Measurements from ENCODE around the gene HSPA6.
"Not testable (repeated sequence)": the region's sequence is repeated elsewhere in the genome, so short reads cannot be mapped to it uniquely, and the experiment has no call there.

Gene HSPA6

DNA sequence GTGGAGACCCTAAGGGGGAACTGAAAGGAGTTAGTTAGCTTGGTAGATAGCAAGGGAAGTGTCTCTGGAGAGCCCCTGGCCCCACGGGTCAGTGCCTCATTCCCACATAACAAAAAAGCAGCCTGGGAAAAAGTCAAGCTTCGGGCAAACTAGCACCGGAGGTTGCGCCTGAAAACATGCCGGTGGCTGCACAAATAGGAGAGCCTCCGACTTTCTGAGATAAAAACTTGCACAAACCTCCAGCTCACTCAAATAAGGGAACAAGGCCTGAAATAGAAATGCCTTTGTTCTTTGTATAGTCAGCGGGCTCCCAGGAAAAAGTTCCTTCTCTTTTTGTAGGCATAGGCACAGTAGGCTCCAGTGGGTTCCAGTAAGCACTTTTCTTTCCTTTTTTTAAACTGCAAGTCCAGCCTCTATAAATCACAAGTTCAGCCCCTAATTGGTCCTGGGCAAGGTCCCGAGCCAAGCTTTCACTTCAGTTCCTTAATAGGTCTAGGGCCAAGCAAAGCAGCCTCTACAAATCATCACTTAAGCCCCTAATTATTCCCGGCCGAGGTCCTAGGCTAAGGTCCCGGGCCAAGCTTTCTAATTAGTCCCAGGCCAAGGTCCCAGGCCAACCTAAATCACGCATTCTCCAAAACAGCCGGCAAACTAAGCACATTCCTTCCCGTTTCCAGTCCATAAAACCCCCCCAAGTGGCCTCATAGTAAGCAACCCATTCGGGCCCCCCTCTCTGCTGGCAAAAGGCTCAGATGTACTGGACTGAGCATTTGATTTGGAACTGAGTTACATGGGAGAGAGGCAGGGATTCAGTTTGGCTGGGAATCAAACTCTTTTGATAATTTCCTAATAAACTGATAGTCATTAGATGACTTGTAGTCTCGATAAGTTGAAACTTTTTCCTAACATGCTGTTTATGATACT is 8.6 kb downstream of the HSPA6 start:
- H3K36me3 ChIP-seq (replicated peaks); H3K9me3 ChIP-seq; H3K4me3 ChIP-seq; H3K27me3 ChIP-seq (ENCODE audit: low read depth); in situ Hi-C loops (cut with MboI; ENCODE audit: low sequenced_read_pairs): not testable (repeated sequence)
- DNase-seq (ENCODE audit: low spot score in 2 of 2) = peak in 1 of 2 experiments; percentile 19
- peaks cover 14% of the 10 kb centered on the region for H3K4me1 ChIP-seq

DNA sequence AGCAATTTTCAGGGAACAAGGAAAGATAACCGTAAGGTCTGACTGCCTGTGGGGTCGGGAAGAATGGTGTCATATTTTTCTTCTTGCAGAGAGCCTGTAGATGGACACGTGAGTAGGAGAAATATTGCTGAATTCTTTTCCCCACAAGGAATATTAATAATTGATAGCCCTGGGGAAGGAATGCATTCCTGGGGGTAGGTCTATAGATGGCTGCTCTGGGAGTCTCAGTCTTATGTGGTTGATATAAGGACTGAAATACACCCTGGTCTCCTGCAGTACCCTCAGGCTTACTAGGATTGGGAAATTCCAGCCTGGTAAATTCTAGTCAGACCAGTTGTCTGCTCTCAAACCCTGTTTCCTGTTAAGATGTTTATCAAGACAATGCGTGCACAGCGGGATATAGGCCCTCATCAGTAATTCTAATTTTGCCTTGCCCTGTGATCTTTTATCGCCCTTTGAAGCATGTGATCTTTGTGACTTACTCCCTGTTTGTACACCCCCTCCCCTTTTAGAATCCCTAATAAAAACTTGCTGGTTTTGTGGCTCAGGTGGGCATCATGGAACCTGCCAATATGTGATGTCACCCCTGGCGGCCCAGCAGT is 12.8 kb downstream of the HSPA6 start:
- H3K4me1 ChIP-seq; H3K36me3 ChIP-seq (replicated peaks); H3K9me3 ChIP-seq; in situ Hi-C loops (cut with MboI; ENCODE audit: low sequenced_read_pairs); H3K4me3 ChIP-seq; DNase-seq (ENCODE audit: low spot score in 2 of 2); H3K27me3 ChIP-seq (ENCODE audit: low read depth): not testable (repeated sequence)

DNA sequence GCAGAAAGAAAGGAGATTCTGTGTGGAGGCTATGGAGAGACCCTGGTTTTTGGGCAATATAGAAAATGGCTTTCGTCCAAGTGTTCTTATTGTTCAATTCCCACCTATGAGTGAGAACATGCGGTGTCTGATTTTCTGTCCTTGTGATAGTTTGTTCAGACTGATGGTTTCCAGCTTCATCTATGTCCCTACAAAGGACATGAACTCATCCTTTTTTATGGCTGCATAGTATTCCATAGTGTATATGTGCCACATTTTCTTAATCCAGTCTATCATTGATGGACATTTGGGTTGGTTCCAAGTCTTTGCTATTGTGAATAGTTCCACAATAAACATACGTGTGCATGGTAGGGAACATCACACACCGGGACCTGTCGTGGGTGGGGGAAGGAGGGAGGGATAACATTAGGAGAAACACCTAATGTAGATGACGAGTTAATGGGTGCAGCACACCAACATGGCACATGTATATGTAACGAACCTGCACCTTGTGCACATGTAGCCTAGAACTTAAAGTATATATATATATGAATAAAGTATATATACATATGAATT is 14.7 kb downstream of the HSPA6 start:
- H3K4me1 ChIP-seq; H3K9me3 ChIP-seq; DNase-seq (ENCODE audit: low spot score in 2 of 2); H3K27me3 ChIP-seq (ENCODE audit: low read depth); in situ Hi-C loops (cut with MboI; ENCODE audit: low sequenced_read_pairs); H3K36me3 ChIP-seq (replicated peaks): not testable (repeated sequence)
- peak overlapping the region; percentile 51 for H3K4me3 ChIP-seq

DNA sequence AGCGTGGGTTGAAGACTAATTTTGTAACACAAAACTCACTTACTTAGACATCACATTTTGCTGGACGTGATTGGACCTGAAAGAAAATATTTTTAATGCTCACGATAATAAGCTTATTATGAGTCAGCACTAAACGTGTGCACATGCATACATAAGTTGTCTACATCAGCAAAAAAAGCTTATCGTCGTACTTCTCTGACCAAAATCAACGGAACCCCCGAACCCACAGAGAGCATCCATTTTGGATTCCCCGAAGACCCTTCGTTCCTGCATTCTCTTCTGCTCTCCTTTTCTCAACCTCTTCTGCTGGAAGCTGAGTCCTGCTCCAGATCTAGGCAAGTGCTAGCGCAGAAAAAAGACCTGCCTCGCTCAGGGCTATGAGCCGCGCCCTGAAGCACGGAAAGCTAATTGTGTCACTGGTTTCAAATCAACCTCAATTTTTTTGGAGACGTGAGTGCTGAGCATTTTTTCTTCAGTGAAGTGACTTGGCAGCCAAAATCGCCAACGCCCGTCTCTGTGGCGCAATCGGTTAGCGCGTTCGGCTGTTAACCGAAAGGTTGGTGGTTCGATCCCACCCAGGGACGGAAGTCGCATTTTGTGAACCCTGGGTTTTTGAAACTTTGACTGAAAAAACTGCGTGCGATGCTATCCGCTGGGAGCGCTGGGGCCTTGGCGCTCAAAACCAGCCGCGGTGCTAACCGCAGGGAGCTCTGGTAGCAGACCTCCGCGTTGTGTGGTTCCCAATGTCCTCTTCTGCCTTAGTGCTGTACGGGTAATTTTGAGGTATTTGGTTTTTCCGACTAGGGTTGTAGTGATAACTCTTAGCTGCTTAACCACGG is 15.6 kb downstream of the HSPA6 start:
- H3K27me3 ChIP-seq (ENCODE audit: low read depth); in situ Hi-C loops (cut with MboI; ENCODE audit: low sequenced_read_pairs); H3K9me3 ChIP-seq; H3K4me1 ChIP-seq; H3K36me3 ChIP-seq (replicated peaks): not testable (repeated sequence)
- H3K4me3 ChIP-seq = peak overlapping the region; percentile 51
- peak; percentile 84 to 92 for DNase-seq (ENCODE audit: low spot score in 2 of 2)

DNA sequence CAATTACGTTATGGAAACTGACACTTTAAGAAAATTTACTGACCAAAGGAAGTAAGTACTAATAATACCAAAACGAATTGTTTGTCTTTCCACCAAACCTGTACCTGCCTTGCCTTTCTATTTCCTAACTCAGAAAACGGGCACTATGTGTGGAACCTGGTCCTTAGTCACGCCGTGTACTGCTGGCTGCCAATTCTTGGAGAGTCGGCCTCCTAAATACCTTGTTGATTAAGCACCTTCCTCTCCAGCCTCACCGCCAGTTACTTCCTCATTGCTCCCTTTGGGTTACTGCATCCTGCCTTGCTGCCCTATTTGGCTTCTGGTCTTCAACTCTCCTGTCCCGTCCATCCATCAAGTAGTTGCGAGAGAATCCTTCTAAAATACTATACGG is 16.2 kb downstream of the HSPA6 start:
- DNase-seq (ENCODE audit: low spot score in 2 of 2); H3K36me3 ChIP-seq (replicated peaks); H3K4me1 ChIP-seq; H3K9me3 ChIP-seq; in situ Hi-C loops (cut with MboI; ENCODE audit: low sequenced_read_pairs); H3K27me3 ChIP-seq (ENCODE audit: low read depth); H3K4me3 ChIP-seq: not testable (repeated sequence)

DNA sequence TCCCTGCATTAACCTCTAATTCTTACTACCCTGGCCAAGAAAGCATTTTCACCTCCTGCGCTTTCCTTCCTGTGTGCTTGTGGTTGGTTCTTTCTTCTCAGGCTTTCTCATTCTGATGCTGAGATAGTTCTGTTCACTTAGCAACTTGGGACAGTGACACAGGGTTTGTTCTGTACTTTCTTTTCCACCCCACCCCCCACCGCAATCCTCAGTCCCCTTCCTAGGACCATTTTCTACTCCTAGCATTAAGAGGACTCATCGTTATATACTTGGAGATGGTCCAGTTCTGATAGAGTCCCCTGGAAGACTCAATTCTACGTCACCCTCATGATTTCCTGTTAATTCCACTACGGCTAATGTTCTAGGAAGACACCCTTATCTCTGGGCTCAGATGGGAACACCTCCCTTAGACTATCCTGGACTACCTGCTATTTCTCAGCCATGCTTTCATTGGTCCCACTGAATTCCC is 17.8 kb downstream of the HSPA6 start:
- H3K4me3 ChIP-seq; H3K9me3 ChIP-seq; DNase-seq (ENCODE audit: low spot score in 2 of 2); H3K36me3 ChIP-seq (replicated peaks); in situ Hi-C loops (cut with MboI; ENCODE audit: low sequenced_read_pairs); H3K4me1 ChIP-seq; H3K27me3 ChIP-seq (ENCODE audit: low read depth): not testable (repeated sequence)

DNA sequence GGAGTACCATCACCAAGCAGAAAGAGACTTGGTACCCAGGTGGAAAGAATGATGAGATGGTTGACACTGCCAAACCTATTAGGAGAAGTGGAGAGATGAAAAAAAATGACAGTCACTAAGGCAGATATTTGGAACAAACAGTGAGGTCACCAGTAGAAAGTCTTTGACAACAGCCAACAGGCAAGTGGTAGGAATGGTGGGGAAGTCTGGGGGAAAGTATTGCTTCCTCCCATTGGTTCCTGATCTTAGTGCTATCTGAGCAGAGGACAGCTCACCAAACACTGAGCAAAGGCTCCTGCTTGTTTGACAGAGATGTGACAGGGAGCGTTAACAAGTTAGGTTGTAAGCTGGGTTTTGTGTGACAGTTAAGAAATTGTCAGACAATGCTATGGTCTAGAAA is 18.8 kb downstream of the HSPA6 start:
- in situ Hi-C loops (cut with MboI; ENCODE audit: low sequenced_read_pairs); DNase-seq (ENCODE audit: low spot score in 2 of 2); H3K4me3 ChIP-seq; H3K27me3 ChIP-seq (ENCODE audit: low read depth); H3K9me3 ChIP-seq; H3K4me1 ChIP-seq; H3K36me3 ChIP-seq (replicated peaks): not testable (repeated sequence)

DNA sequence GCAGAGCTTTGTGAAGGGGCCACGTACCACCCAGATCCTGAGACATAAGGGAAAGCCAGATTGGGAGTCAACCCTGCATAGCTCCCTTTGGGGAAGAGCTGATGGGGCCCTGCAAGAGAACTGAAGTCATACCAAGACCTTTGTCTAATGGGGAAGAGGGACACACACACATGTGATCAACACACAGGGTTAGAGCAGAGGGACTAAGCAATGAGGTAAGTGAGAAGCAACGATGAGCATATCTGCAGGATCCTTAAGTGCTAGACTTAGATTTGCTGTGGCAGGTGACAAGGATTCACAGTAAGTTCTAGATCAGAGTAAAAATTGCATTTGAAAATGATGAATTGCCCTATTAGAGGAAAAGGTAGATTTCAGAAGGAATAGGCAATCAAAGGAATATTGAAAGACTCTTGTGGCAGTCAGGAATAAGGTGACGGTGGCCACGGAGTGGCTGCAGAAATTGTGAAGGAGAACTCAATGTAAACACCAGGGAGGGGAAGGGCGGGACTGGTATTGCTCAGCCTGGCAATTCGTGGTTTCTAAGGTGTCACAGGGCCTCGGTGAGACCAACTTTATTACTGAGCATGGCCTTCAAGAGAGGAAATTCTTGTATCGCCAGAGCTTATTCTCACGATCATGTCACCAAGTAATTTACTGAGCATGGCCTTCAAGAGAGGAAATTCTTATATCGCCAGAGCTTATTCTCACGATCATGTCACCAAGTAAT is 20.8 kb downstream of the HSPA6 start:
- H3K36me3 ChIP-seq (replicated peaks); DNase-seq (ENCODE audit: low spot score in 2 of 2); H3K9me3 ChIP-seq; H3K4me1 ChIP-seq; in situ Hi-C loops (cut with MboI; ENCODE audit: low sequenced_read_pairs); H3K4me3 ChIP-seq; H3K27me3 ChIP-seq (ENCODE audit: low read depth): not testable (repeated sequence)

DNA sequence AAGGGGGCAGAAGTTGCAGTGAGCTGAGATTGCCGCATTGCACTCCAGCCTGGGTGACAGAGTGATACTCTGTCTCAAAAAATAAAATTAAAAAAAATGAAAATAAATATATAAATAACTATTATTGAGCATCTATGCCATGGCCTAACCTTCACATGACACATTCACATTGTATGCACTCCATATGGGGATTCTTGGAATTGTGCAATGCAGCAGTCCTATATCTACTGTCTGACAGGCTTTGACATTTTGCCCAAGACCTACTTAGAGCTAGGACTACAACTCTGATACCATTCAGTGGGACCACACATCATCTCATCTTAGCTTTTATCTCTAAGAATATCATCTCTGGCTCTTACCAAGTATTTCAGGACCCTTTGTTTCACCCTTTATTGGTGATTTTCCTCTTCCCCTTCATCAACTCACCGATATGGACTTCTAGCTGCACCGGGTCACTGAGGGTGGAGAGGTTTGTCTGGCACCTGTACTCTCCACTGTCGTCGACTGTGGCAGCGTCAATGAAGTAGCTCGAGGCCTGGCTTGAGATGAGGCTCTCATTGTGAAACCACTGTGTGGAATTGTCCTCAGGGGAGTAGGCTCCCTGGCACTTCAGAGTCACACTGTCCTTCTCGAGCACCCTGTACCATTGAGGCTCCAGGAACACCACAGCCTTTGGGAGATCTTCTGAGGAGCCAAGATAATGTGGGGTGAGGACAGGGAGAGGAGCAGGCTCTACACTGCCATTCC is 23.8 kb downstream of the HSPA6 start:
- H3K4me1 ChIP-seq; H3K9me3 ChIP-seq; H3K36me3 ChIP-seq (replicated peaks); H3K27me3 ChIP-seq (ENCODE audit: low read depth); in situ Hi-C loops (cut with MboI; ENCODE audit: low sequenced_read_pairs); DNase-seq (ENCODE audit: low spot score in 2 of 2); H3K4me3 ChIP-seq: not testable (repeated sequence)

DNA sequence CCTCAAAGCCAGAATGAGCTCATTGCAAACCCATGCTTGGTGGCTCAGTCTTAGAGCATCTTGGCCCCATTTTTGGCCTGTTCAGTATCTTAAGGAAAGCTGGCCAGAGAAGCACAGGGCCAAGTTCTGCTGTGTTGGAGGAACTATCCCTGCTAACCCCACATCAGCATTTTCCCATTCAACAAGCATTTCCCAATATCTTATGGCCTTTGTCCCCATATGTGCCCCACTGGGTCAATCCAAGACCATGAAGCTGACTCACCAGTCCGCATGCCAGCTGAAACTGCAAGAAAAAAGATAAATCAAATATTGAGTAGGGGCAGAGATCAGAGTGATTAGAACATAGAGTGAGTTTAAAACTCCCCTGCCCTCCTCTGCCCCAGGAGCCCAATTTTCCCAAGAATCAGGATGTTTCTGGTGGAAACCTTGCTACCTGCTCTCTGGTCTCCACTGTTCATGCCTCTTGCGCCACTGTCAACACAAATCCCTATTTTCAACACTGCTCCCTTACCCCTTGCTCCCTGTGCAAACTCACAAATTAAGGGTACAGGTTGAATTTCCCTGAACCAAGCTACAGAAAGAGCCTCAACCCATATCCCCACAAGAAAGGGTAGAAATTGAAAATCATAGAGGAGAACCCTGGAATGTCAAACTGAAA is 24.5 kb downstream of the HSPA6 start:
- H3K9me3 ChIP-seq; H3K4me3 ChIP-seq; in situ Hi-C loops (cut with MboI; ENCODE audit: low sequenced_read_pairs); DNase-seq (ENCODE audit: low spot score in 2 of 2); H3K4me1 ChIP-seq; H3K27me3 ChIP-seq (ENCODE audit: low read depth); H3K36me3 ChIP-seq (replicated peaks): not testable (repeated sequence)

DNA sequence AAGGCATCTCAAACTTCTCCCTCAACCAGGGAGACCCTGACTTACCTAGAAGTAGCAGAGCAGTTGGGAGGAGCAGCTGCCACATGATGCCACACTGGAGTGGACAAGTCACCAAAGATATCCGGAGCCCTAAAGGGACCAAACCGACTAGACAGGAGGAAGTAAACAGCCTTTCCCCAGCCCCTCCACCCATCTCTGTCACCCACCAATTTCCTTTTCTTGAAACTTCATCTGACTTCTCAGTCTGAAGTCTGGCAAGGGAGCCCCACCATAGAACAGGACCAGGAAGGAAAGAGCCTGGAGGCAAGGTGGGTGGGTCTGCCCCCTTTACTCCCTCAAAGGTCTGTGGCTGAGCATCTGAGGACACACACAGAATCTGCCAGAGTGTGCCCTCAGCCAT is 25.3 kb downstream of the HSPA6 start, which contains the start of gene FCGR3A:
Gene FCGR3A (minus strand): TSS at position 167 of the 400 bp plus-strand sequence. CDS start 82 bp downstream, at position 85.
- H3K4me1 ChIP-seq = no peaks in the 10 kb centered on the region
- no peaks in the 10 kb centered on the region for H3K27me3 ChIP-seq (ENCODE audit: low read depth)
- no peaks in the 10 kb centered on the region for H3K9me3 ChIP-seq
- in situ Hi-C loops (cut with MboI; ENCODE audit: low sequenced_read_pairs) = no loop called here
- DNase-seq (ENCODE audit: low spot score in 2 of 2) = no peak
- no peak within 1 kb of the TSS for H3K4me3 ChIP-seq
- H3K36me3 ChIP-seq (replicated peaks) = no peaks in the 10 kb centered on the region

DNA sequence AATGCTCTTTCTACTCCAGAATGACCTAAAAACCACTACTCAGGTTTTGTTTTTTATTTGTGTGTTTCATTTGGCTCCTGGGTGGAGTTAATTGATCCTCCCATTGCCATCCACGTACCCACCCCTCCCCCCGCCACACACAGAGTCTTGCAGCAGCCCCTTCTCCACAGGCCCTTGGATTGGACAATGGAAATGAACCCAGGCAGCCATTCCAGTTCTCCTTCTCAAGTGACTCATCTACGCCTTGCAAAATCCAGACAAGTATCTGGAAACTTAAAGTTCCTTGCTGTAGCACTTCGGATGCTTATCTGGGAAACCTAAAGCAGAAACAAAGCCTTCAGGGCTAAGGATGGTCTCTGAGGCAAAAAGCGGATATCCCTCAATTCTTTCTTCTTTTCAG is 26.6 kb downstream of the HSPA6 start:
- H3K4me1 ChIP-seq; H3K36me3 ChIP-seq (replicated peaks); in situ Hi-C loops (cut with MboI; ENCODE audit: low sequenced_read_pairs); H3K27me3 ChIP-seq (ENCODE audit: low read depth); H3K9me3 ChIP-seq; DNase-seq (ENCODE audit: low spot score in 2 of 2); H3K4me3 ChIP-seq: not testable (repeated sequence)
